Measurements from ENCODE around the gene TDRD1.

DNA sequence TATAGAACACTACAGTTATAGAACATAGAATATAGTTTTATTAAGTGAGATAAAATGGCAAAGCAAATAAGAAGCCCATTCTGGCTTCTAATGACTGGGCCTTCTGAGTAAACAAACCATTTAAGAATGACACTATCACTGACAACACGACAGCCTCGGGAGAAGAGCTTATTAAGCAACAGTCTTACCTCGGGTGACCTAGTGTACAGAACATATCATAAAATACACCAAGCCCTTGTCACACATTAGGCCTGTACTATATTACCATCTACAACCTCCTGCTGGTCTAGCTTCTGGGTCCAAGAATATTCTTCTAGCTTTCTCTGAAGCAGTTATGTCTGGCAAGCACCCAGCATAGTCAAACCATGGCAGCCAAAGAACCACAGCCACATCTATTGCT is 37.1 kb upstream of the TDRD1 start:
- TF ChIP-seq CTCF (conservative IDR thresholded peaks at IDR 0.05; ENCODE audit: low read depth, low read length) (no peak), EZH2 (IDR thresholded peaks at IDR 0.05; ENCODE audit: borderline replicate concordance, low read depth, low read length, poor library complexity, severe bottlenecking) (no peak)
